ENCODE measurements around the gene DIS3L2.
"Not testable (repeated sequence)": the region's sequence is repeated elsewhere in the genome, so short reads cannot be mapped to it uniquely, and the experiment has no call there.

Gene DIS3L2

DNA sequence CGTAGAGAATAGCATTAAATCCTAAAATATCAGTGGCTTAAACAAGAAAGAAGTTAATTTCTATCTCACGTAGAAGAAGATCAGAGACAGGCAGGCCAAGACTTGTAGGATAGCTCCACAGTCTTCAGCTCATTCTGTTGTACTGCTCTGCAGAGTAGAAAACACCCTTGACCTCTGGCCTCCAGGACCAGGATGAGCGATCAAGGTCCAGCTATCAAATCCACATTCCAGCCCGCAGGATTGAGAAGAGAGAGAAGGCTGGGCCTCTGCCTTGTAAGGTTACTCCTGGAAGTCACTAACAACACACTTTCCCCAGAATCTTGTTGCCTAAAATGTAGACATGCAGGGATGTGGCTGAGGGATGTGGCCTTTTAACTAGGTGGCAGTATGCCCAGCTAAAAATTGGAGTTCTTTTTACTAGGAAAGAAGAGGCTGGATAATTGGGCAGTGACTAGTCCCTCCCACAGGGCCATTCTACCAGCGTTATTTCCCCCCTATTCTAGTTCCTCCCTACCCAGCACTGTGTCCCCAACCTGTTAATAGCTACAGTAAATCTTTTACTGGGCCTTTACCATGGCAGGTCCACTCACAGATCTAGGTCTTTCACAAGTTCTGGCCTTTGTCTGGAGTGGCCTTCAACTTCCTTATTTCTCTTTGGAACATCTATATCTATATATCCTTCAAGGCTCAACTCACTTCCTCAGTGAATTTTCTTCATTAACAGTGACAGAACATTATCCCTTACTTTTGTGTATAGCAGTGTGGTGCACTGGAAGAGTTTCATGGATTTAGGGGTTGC is 165.0 kb downstream of the DIS3L2 start:
- peak; percentile 32 for DNase-seq

DNA sequence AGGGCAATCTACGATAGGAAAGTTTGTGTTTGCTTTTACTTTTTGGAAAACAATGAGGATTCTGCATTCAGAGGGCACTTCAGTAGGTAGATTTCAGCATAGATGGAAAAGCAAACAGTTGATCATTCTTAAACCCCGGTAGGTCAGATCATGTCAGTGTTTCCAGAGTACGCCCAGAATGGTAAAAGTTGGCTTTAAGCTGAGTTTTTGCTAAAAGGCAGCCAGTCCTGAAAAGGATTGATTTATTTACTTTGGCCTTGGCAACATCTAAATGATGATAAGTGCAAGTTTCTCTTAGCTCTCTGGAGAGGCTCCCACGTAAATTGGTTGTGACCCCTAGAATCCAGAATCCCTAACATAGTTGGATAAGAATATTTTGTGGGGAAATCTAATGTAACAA is 168.0 kb downstream of the DIS3L2 start:
- DNase-seq = no peak

DNA sequence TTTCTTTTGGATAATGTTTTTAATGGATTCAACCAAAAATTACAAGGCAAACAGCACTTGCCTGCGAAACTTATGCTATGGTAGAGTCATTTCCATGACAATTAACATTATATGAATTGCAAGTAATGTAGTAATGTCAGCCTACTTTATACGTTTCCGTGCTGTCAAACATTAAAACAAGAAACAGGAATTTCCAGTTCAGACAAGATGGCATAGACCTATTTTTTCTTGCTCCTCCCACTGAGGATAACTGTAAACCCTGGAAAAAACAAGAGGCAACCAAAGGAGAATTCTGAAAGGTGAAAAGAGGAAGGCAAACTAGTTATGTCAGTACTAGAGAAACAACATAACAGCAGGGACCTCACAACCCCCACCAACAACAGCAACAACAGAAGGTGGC is 170.7 kb downstream of the DIS3L2 start:
- DNase-seq = no peak

DNA sequence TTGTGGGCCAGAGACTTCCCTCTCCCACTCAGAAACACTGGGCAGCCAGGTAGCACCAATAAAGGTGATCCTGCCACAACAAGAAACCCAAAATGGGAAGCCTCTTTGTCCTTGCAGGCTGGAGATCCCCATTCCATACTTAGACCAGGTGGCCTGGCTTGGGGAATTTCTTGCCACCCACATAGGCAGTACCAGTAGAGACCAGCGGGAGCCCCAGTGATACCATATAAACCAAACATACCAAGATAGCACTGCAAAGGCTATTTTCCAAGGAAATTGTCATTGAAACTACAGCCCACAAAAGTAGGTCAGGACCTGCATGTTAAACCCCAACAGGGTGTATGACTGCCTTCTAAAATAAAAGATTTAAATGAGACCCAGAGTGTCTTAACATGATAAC is 171.6 kb downstream of the DIS3L2 start:
- peak; percentile 3 for DNase-seq

DNA sequence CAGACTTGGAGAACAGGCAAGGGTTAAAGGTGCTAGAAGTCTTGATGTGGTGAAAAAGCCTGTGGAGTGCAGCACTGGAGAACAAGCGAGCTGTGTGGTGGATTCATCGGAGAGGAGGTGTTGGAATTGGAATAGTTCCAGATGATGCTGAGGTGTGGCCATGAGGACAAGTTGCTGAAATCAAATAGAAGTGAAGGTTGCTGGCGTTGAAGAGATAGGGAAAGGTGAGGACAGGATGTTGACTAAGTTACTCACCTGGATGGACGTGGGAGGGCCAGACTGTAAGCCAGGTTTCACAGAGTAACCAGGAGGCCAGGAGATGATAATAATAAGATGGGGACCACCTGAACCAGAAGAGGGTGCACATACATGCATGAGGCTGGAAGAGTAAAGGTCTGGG is 173.4 kb downstream of the DIS3L2 start:
- DNase-seq = no peak

DNA sequence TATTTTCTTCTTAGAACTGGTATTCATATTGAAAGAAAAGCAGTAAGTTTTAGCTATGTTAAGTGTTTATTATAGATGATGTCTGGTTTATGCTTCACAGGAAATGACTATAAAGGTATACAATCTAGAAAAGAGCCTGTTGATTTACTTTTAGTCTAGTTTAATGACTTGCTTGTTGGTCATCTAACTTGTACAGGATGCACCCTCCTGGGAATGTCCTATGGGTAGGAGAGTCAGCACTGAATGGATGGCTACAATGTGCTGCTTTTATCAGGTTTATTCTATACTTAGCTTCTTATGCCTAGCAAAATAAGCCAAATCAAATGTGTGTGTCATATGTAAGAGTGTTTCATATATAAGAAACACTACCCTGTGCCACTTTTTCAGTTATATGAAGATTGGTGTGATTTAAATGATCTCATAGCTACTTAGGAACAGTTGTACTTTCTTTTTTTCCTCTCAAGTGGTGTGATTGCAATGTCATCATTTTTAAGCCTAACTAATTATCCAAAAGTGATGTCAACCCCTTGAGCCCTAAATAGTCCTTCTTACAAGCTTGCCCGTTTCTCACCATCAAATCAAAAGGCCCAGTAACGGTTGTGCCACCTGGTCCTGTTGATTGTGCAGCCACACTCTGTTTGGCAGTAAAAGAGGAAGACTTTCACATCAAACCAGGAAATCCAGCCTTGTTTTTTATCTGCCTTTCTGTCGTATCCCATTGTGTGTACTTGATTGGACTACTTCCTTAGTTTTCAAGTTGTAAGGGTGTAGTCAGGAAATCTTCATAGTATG is 176.0 kb downstream of the DIS3L2 start:
- no peak for DNase-seq

DNA sequence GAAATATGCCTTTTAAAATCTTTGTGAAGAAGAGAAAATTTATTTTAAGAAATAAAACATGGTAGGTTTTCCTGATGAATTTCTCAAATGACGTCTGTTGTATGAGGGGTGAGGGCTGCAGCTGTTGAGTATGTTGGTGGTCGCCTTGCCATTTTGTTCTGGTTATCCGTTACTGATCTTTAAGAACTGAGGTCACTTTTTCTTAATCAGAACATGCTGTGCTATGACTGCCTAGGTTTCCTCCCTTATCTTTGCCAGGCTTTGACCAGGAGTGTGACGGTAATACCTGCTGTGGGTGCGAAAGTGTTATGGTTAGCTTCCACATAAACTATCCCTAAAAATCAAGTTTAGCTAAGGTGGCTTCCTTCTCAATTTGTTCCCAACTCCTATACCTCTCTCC is 176.9 kb downstream of the DIS3L2 start:
- DNase-seq = no peak

DNA sequence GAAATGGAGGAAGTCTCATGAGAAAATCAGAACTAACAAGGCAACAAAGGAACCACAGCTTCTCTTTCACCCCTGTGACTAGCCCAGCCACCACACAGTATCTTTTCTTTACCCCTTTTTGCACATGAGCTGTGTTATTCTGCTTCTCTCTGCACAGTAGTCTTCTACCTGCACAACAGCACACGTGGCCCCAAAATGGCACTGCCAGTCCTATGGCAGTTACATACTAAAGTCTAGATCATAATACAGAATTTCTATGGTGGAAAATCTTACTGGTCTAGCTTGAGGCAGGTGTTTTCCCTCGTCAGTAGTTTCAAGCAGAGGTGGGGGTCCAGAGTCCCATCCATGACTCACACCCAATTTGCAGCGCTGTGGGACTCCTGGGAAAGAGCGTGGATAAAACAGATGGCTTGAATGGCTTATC is 177.7 kb downstream of the DIS3L2 start:
- DNase-seq = no peak

DNA sequence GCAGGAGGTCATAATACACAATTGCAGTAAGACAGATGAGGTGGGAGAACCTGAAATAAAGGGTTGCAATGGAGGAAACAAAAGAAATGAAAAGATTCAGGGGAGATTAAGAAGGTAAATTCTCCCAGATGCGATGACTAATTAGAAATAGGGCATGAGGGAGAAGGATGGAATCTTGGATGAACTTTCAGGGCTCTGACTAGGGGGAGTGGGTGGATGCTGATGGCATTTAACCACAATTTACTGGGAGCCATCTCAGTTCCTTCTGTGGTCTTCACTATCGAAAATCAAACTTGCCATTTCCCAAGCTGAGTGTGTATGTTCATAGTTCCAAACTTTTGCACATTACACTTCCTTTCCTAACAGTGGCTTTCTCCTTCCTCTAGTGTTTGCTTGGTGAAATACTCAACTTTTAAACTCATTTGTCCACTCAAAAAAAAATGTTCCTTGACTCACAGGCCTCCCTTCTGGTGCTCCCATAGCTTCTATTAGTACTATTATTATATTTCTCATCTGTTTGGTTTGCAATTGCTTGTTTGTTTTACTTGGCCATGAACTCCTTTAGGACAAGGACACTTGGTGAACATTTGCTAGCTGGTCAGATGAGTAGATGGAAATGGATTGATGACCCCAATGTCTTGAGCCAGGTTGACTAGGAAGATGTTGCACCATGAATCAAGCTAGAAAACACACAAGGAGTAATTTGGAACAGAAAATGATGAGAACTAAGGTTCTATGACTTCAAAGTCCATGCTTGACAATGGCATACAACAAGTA is 178.5 kb downstream of the DIS3L2 start:
- DNase-seq = no peak

DNA sequence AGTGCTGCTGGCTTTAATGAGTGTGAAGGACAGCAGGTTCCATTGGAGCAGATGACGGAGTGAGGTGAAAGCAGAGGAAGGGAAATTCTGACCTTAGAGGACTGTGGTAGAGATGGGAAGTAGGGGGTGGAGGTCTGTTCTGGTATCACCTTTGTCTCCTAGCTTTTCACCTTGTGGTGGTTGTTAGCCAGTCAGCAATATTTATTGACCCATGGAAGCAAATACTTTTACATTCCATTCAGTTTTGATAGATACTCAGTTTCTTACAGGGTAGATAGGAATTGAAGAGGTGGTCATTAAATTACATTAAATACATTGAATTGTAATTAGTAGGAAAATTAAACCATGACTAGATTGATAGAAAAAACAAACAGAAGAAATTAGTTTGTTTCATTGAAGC is 180.1 kb downstream of the DIS3L2 start:
- DNase-seq = no peak

DNA sequence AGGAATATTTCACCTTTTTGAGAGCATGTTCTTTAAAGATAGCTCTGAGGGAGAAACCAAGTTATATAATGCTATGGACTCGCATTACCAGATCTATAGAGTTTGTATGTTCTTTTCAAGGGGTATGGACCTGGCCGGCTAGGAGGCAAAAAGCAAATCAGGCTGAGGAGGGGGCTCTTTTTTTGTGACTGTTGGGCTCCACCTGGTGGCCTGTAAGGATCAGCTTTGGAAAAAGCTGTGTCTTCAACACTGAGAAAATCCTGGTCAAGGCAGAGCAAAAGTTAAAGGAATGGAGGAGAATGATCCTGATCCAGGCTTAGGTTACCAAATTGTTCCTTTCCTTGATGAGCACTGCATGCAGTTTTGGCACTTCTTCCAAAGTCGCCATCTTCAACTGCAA is 180.5 kb downstream of the DIS3L2 start:
- peak; percentile 14 for DNase-seq

DNA sequence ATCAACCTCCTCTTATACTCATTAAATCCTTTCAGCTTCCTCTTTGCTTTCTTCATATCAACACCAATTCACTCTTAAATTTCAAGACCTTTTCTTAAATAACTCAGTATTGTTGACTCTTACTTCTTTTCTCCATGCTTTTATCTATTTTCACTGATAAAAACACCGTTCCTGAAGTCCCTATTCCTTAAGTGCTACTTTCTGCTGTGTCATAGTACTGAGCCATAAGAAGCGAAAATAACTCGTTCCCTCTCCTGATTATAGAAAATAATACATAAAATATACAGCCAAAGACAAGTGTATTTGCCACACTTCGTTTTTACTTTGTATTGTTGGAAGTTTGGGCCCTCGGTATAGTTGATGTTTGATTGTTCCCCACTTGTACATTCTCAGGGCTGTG is 181.0 kb downstream of the DIS3L2 start:
- no peak for DNase-seq

DNA sequence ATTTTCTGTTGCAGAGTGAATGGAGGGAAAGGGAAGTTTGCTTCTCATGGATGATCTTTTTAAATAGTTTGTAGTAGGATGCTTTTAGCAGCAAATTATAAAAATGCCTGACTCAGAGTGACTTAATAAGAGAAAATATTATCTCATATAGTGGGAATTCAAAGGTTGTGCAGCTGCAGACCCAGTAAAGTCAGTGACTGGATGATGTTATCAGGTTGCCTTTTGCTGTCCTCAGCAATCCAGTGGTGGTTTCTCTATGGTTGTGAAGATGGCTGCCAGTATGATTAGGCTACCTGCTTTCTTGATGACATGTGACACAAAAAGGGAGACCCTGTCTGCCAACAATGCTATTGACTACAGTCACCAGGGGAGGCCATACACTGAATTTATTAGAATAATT is 184.8 kb downstream of the DIS3L2 start:
- no peak for DNase-seq

DNA sequence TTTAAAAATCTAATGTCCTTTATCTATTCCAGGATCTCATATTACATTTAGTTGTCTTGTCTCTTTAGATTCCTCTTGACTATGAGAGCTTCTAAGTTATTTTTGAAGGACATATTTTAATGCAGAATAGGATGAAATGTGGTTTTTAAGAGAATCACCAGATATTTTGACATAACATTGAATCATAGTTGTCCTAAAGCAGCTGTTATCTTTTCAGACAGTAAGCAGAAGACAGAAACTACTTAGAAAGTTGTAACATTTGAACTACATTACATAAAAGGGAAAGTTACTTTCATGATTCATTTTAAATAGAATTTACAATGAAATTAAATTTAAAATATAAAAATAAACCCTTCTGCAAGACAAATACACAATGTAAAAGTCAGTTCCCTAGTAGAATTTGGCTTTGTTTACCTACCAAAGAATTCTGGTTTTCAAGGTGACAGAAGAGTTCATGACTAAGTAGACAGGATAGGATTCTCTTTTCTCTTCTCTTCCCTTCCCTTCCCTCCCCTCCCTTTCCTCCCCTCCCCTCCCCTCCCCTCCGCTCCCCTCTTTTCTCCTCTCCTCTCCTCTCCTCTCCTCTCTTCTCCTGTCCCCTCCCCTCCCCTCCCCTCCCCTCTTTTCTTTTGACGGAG is 186.0 kb downstream of the DIS3L2 start:
- DNase-seq = no peak

DNA sequence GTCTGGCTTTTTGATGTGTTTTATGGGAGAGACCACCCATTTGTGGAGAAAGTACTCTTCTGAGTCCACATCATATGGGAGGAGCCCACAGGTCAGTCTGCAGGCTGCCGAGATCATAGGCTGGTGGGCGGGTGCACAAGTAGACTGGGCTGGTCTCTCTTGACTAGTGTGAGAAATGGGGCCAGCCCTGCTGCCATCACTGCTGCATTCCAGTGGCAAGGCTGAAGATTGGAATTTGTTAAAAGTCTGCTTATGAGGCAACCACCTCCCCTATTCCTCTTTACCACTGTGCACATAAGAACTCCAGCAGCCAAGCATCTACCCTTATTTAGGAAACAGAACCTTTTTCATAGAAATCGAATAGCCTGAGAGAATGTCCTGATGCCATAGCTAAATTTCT is 200.7 kb downstream of the DIS3L2 start:
- DNase-seq = no peak

DNA sequence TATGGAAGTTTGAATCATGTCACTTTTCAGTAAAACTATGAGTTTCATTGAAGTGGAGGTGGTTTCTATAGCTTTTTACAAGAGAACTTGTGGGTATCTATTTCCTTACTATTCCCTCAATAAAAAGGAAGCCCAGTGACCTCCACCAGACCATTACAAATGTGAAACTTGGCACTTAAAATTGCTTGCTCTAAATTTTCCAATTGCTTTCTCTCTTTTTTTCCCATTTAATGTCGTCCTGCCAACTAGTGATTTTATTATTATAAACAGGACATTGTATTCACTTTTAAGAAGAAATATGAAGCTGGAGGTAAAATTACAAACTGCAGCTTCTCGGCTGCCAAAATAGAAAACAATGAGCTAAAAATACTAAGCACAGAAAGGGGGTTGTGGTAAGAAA is 208.9 kb downstream of the DIS3L2 start:
- DNase-seq = no peak

DNA sequence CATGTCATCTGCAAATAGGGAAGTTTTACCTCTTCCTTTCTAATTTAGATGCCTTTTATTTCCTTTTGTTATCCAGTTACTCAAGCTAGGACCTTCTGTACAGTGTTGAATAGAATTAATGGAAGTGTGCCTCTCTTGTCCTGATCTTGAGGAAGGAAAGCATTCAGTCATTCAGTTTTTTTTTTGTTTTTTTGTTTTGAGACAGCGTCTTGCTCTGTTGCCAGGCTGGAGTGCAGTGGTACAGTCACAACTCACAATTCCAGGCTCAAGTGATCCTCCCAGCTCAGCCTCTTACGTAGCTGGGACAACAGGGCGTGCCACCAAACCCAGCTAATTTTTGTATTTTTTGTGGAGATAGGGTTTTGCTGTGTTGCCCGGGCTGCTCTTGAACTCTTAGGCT is 213.1 kb downstream of the DIS3L2 start:
- no peak for DNase-seq

DNA sequence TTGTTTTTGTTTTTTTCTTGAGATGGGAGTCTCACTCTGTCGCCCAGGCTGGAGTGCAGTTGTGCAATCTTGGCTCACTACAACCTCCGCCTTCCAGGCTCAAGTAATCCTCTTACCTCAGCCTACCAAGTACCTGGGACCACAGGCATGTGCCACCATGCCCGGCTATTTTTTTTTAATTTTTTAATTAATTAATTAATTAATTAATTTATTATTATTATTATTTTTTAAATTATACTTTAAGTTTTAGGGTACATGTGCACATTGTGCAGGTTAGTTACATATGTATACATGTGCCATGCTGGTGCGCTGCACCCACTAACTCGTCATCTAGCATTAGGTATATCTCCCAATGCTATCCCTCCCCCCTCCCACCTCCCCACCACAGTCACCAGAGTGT is 215.1 kb downstream of the DIS3L2 start:
- DNase-seq = not testable (repeated sequence)

DNA sequence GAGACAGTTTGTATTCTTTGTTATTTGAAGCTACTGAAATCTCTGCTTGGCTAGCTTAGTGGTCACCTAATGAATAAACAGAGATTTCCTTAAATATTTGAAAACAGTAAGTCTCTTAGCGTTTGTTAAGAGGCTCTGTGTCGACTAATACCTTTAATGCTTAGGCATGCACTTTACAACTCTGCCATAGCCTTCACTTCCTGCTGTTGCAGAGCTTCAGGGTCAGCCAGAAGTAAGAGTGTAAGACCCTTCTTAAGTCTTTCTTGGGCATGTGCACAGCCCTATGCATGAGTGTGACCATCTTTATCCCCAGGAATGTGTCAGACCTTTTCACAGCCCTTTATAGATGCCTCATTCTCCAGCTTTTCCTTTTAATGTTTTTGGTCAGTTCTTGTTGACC is 221.8 kb downstream of the DIS3L2 start:
- DNase-seq = no peak

DNA sequence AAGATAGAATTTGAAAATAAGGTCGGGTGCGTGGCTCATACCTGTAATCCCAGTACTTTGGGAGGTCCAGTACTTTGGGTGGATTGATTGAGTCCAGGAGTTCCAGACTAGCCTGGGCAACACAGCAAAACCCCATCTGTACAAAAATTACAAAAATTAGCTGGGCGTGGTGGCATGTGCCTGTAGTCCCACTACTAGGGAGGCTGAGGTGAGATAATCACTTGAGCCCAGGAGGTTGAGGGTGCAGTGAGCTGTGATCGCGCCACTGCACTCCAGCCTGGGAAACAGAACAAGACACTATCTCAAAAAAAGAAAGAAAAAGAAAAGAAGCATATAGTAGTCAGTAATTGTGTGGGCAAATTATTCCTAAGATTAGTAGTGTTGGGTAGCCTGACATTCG is 222.8 kb downstream of the DIS3L2 start:
- DNase-seq = no peak

DNA sequence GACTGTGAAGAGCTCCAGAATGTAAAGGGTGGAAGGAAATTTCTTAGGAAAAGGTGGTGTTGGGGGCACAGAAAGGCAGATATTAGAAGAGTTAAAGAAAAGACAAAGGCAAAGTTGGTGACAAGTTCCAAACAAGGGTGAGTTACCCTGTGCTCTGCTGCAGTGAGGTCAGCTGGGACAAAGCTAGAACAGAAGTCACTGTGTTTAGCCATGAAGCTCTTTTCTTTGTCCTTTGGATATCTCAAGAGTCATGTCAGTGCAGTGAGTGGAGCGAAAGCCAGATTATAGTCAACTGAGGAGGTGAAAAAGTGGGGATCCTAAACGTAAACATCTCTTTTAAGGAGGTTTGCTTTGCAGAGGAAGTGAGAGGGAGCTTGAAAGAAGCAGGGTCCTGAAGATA is 229.3 kb downstream of the DIS3L2 start:
- no peak for DNase-seq

DNA sequence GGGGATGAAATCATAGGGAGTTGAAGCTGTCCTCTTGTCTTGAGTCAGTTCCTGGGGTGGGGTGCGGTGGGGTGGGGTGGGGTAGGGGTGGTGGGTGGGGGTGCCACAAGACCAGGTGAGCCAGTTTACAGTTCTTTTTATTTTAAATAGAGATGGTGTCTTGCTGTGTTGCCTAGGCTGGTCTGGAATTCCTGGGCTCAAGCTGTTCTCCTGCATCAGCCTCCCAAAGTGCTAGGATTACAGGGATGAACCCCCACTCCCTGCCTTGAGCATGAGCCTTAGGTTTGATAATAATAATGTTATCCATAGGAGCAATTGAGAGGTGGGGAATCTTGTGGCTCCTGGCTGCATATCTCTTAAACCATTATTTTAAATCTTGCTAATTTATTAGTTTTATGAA is 234.0 kb downstream of the DIS3L2 start:
- no peak for DNase-seq

DNA sequence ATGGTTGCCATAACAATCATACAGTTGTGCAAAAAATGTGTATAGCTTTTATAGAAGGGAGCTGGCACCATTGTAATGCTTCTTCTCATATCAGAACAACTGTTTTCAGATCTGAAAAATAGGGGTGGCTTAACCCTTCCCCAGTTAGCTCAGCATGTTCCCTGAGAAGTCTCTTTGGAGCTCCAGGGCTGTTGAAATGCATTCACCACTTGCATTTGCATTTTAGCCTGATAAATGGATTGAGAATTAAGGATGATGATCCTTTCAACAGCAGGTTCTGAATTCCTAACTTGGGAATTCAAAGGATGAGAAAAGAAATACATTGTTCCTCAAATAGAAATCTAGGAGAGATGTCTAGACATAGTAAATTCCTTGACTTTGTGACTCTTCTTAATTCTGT is 235.3 kb downstream of the DIS3L2 start:
- DNase-seq = no peak

Data from suppressor macrophage treated with lipopolysaccharide for 4 hours (primary cell).